ENCODE data around the gene FBXO31. TPM values are rescaled to one million over a fixed set of nuclear protein-coding genes. Genes with fewer than 3 reads are reported as not detected.

FBXO31 gene, protein sequence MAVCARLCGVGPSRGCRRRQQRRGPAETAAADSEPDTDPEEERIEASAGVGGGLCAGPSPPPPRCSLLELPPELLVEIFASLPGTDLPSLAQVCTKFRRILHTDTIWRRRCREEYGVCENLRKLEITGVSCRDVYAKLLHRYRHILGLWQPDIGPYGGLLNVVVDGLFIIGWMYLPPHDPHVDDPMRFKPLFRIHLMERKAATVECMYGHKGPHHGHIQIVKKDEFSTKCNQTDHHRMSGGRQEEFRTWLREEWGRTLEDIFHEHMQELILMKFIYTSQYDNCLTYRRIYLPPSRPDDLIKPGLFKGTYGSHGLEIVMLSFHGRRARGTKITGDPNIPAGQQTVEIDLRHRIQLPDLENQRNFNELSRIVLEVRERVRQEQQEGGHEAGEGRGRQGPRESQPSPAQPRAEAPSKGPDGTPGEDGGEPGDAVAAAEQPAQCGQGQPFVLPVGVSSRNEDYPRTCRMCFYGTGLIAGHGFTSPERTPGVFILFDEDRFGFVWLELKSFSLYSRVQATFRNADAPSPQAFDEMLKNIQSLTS
- total RNA-seq, result 1,000 to 10,000 TPM in 1 of 5 donors, 10 to 100 TPM in 4; 20.9 to 1,171 (median 41.5) TPM
- 10 to 100 TPM in 1 of 3 donors, 1 to 10 TPM in 2; 6.4 to 11.7 (median 8.2) TPM for polyA plus RNA-seq
- long read RNA-seq, donor 1, full-length matches to known transcripts, result 1 of 1 reads
- long read RNA-seq, donor 1, partial matches to known transcripts, result 0 of 1 reads
- long read RNA-seq, donor 1, other reads (novel, unspliced or antisense), result 0 of 1 reads
- long read RNA-seq, donor 2, full-length matches to known transcripts, result 2 of 2 reads
- long read RNA-seq, donor 2, partial matches to known transcripts, result 0 of 2 reads
- long read RNA-seq, donor 2, other reads (novel, unspliced or antisense), result 0 of 2 reads
- long read RNA-seq, donor 3, full-length matches to known transcripts, result 1 of 1 reads
- long read RNA-seq, donor 3, partial matches to known transcripts, result 0 of 1 reads
- long read RNA-seq, donor 3, other reads (novel, unspliced or antisense), result 0 of 1 reads
- long read RNA-seq, donor 4, result 0 reads
- long read RNA-seq, donor 5, full-length matches to known transcripts, result 2 of 2 reads
- long read RNA-seq, donor 5, partial matches to known transcripts, result 0 of 2 reads
- long read RNA-seq, donor 5, other reads (novel, unspliced or antisense), result 0 of 2 reads
- long read RNA-seq, donor 6, full-length matches to known transcripts, result 1 of 1 reads
- long read RNA-seq, donor 6, partial matches to known transcripts, result 0 of 1 reads
- long read RNA-seq, donor 6, other reads (novel, unspliced or antisense), result 0 of 1 reads
- long read RNA-seq, donor 7, full-length matches to known transcripts, result 1 of 1 reads
- long read RNA-seq, donor 7, partial matches to known transcripts, result 0 of 1 reads
- long read RNA-seq, donor 7, other reads (novel, unspliced or antisense), result 0 of 1 reads
- long read RNA-seq, donor 8, partial matches to known transcripts, result 0 of 1 reads
- long read RNA-seq, donor 8, other reads (novel, unspliced or antisense), result 0 of 1 reads
- long read RNA-seq, donor 9, result 0 reads
- long read RNA-seq, donor 10, full-length matches to known transcripts, result 1 of 1 reads
- long read RNA-seq, donor 10, partial matches to known transcripts, result 0 of 1 reads
- long read RNA-seq, donor 10, other reads (novel, unspliced or antisense), result 0 of 1 reads

DNA sequence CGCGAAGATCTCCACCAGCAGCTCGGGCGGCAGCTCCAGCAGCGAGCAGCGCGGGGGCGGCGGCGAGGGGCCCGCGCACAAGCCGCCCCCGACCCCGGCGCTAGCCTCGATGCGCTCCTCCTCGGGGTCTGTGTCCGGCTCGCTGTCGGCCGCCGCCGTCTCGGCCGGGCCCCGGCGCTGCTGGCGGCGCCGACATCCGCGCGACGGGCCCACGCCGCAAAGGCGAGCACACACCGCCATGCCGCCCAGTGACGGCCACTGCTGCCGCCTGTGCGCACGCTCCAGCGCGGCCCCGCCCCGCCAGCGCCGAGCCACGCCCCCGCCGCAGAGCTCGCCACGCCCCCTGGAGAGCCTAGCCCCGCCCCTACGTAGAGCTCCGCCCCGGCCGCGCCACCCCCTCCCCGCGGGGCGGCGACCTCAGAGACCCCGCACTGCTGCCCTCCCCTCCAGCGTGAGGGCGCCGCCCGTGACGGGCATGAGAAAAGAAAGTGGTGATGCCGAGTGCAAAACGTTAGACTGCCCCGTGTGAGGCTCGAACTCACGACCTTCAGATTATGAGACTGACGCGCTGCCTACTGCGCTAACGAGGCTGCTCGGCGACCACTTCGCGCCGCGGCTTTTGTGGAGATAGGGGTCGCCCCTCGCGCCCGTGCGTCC lies at the start of gene FBXO31:
Gene FBXO31, minus strand, starts transcription at position 272 of the 657 bp plus-strand sequence. Its CDS starts 32 bp downstream, at position 240.
- intact Hi-C loops (cut with DNase I; ENCODE audit: low total_unique reads), result loop anchor here (5.0 kb wide), 1 partner anchor 61 kb away; no protein-coding TSS in a partner anchor
- no peaks in the 10 kb centered on the region for H3K9me3 ChIP-seq
- peak; percentile 89 to 95 for DNase-seq
- no peaks in the 10 kb centered on the region for H3K36me3 ChIP-seq
- WGBS, 5 donors, result 0% methylated on average over 29 to 90 of the region's 92 CpGs
- H3K4me3 ChIP-seq, result peak within 1 kb of the TSS; percentile 63 to 97 (median 77)
- H3K4me1 ChIP-seq, result peaks cover 47 to 75% (median 65%) of the 10 kb centered on the region in 4 donors
- peak; percentile 60 to 81 (median 67) for TF ChIP-seq POLR2AphosphoS5 (IDR thresholded peaks at IDR 0.05)
- TF ChIP-seq, protein P1, sequence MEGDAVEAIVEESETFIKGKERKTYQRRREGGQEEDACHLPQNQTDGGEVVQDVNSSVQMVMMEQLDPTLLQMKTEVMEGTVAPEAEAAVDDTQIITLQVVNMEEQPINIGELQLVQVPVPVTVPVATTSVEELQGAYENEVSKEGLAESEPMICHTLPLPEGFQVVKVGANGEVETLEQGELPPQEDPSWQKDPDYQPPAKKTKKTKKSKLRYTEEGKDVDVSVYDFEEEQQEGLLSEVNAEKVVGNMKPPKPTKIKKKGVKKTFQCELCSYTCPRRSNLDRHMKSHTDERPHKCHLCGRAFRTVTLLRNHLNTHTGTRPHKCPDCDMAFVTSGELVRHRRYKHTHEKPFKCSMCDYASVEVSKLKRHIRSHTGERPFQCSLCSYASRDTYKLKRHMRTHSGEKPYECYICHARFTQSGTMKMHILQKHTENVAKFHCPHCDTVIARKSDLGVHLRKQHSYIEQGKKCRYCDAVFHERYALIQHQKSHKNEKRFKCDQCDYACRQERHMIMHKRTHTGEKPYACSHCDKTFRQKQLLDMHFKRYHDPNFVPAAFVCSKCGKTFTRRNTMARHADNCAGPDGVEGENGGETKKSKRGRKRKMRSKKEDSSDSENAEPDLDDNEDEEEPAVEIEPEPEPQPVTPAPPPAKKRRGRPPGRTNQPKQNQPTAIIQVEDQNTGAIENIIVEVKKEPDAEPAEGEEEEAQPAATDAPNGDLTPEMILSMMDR (IDR thresholded peaks at IDR 0.05), result no peak
- no peaks in the 10 kb centered on the region for H3K27me3 ChIP-seq
- H3K27ac ChIP-seq, result peak within 1 kb of the TSS; percentile 84 to 96 (median 94)

DNA sequence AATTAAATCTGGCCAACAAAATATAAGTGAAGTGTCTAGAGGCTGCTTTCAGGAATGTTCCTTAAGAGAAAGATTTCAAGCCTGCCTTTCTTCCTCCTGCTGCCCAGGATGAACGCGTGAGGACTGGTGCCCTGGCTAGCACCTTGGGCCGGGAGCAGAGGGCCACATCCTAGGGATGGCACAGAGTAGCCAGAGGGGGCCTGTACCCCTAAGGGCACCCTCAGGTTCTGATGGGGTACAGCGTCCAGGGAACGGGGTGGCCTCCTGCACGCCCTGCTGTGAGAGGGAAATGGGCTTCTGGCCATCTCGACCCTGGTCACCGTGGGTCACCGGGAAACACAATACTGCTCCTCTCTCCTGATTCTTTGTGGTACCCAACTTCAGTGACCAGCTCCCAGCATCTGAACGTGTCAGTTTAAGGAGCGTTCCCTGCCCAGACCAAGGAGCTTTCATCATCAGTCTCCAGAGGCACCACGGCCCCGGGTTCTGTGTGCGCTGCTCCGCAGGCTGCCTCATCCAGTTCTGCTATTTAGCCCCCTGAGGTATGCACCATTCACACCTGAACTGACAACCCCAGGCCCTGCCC lies 48.8 kb upstream of the FBXO31 start:
- H3K9me3 ChIP-seq, result no peaks in the 10 kb centered on the region
- H3K27me3 ChIP-seq, result no peaks in the 10 kb centered on the region
- 88 to 95% (median 93%) methylated on average over 11 to 15 of the region's 15 CpGs for WGBS, 5 donors
- DNase-seq, result no peak
- H3K4me1 ChIP-seq, result peaks cover 10 to 30% (median 24%) of the 10 kb centered on the region in 4 donors
- H3K36me3 ChIP-seq, result peaks cover 10 to 50% (median 45%) of the 10 kb centered on the region in 4 donors
- TF ChIP-seq, protein P1 (IDR thresholded peaks at IDR 0.05), result no peak
- TF ChIP-seq EP300 (IDR thresholded peaks at IDR 0.05) (no peak), POLR2A (IDR thresholded peaks at IDR 0.05) (no peak), POLR2AphosphoS5 (IDR thresholded peaks at IDR 0.05) (no peak)
- no peak overlapping the region for H3K27ac ChIP-seq
- intact Hi-C loops (cut with DNase I; ENCODE audit: low total_unique reads), result no loop called here
- no peak overlapping the region for H3K4me3 ChIP-seq

DNA sequence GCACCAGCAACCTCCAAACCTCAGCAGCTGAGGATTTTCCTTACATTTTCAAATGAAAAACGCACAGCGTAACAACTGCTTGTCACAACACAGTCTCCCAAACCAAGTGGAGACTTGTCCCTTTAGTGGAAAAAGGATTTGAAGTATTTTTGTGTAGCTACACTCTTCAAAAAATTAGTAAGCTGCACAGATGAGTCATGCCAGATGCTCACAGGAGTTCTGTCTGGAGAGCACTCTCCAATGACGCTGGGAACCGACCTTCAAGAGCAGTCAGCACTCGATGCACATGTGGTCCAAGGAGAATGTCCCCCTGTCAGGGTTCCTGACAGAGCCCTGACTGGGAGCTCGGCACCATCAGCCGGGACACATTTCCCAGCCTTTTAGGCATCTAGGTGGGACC lies 48.4 kb upstream of the FBXO31 start:
- no peak for DNase-seq
- intact Hi-C loops (cut with DNase I; ENCODE audit: low total_unique reads), result no loop called here
- TF ChIP-seq, protein P1 (IDR thresholded peaks at IDR 0.05), result no peak
- no peak for TF ChIP-seq EP300 (IDR thresholded peaks at IDR 0.05)
- no peak for TF ChIP-seq POLR2A (IDR thresholded peaks at IDR 0.05)
- TF ChIP-seq POLR2AphosphoS5 (IDR thresholded peaks at IDR 0.05), result no peak
- Histone ChIP-seq H3K27me3 (no peaks in the 10 kb centered on the region), H3K27ac (no peak overlapping the region), H3K4me3 (no peak overlapping the region), H3K9me3 (no peaks in the 10 kb centered on the region), H3K4me1 (peaks cover 10 to 30% (median 22%) of the 10 kb centered on the region in 4 donors), H3K36me3 (peaks cover 10 to 53% (median 46%) of the 10 kb centered on the region in 4 donors)
- 68 to 84% (median 82%) methylated on average over 7 of the region's 7 CpGs for WGBS, 5 donors
